ENCODE results near the gene NDNF.

NDNF gene

GRCh38 chr4:121030131-121030530 is 42.2 kb downstream of the NDNF start:
- no peak for TF ChIP-seq JUND (IDR thresholded peaks at IDR 0.05; ENCODE audit: low read depth)
- in situ Hi-C loops (cut with HindIII; ENCODE audit: low pct_unique_long_range_greater_than_20kb, low sequenced_read_pairs) = no loop called here
- no peak for DNase-seq (ENCODE audit: low read depth in 1 of 2, low spot score in 1 of 2)

- in situ Hi-C loops (cut with HindIII; ENCODE audit: low pct_unique_long_range_greater_than_20kb, low sequenced_read_pairs) = no loop called here
- TF ChIP-seq JUND (IDR thresholded peaks at IDR 0.05; ENCODE audit: low read depth) = no peak
- no peak for DNase-seq (ENCODE audit: low read depth in 1 of 2, low spot score in 1 of 2)
Measured at GRCh38 chr4:121026034-121026433, 46.3 kb downstream of the NDNF start.

- in situ Hi-C loops (cut with HindIII; ENCODE audit: low pct_unique_long_range_greater_than_20kb, low sequenced_read_pairs) = no loop called here
- no peak for DNase-seq (ENCODE audit: low read depth in 1 of 2, low spot score in 1 of 2)
- no peak for TF ChIP-seq JUND (IDR thresholded peaks at IDR 0.05; ENCODE audit: low read depth)
Measured at GRCh38 chr4:121025540-121025939, 46.8 kb downstream of the NDNF start.

GRCh38 chr4:121018543-121018942 is 53.8 kb downstream of the NDNF start:
- TF ChIP-seq JUND (IDR thresholded peaks at IDR 0.05; ENCODE audit: low read depth) = no peak
- no peak for DNase-seq (ENCODE audit: low read depth in 1 of 2, low spot score in 1 of 2)
- in situ Hi-C loops (cut with HindIII; ENCODE audit: low pct_unique_long_range_greater_than_20kb, low sequenced_read_pairs) = no loop called here

GRCh38 chr4:121016611-121017010 is 55.7 kb downstream of the NDNF start:
- TF ChIP-seq JUND (IDR thresholded peaks at IDR 0.05; ENCODE audit: low read depth) = no peak
- no peak for DNase-seq (ENCODE audit: low read depth in 1 of 2, low spot score in 1 of 2)
- in situ Hi-C loops (cut with HindIII; ENCODE audit: low pct_unique_long_range_greater_than_20kb, low sequenced_read_pairs) = no loop called here

- DNase-seq (ENCODE audit: low read depth in 1 of 2, low spot score in 1 of 2) = no peak
- TF ChIP-seq JUND (IDR thresholded peaks at IDR 0.05; ENCODE audit: low read depth) = no peak
- in situ Hi-C loops (cut with HindIII; ENCODE audit: low pct_unique_long_range_greater_than_20kb, low sequenced_read_pairs) = no loop called here
Measured at GRCh38 chr4:121015421-121015820, 56.9 kb downstream of the NDNF start.

GRCh38 chr4:121014544-121014943 is 57.8 kb downstream of the NDNF start:
- no peak for DNase-seq (ENCODE audit: low read depth in 1 of 2, low spot score in 1 of 2)
- in situ Hi-C loops (cut with HindIII; ENCODE audit: low pct_unique_long_range_greater_than_20kb, low sequenced_read_pairs) = no loop called here

GRCh38 chr4:121011780-121012340 is 60.5 kb downstream of the NDNF start:
- no peak for DNase-seq (ENCODE audit: low read depth in 1 of 2, low spot score in 1 of 2)
- in situ Hi-C loops (cut with HindIII; ENCODE audit: low pct_unique_long_range_greater_than_20kb, low sequenced_read_pairs) = no loop called here
- TF ChIP-seq JUND (IDR thresholded peaks at IDR 0.05; ENCODE audit: low read depth) = no peak

More at GRCh38 chr4:121014544-121014943, 57.8 kb downstream of the NDNF start:
- no peak for TF ChIP-seq JUND (IDR thresholded peaks at IDR 0.05; ENCODE audit: low read depth)

- no peak for DNase-seq (ENCODE audit: low read depth in 1 of 2, low spot score in 1 of 2)
- in situ Hi-C loops (cut with HindIII; ENCODE audit: low pct_unique_long_range_greater_than_20kb, low sequenced_read_pairs) = no loop called here
- TF ChIP-seq JUND (IDR thresholded peaks at IDR 0.05; ENCODE audit: low read depth) = no peak
Measured at GRCh38 chr4:121011138-121011537, 61.2 kb downstream of the NDNF start.

GRCh38 chr4:121009578-121010478 is 62.5 kb downstream of the NDNF start:
- in situ Hi-C loops (cut with HindIII; ENCODE audit: low pct_unique_long_range_greater_than_20kb, low sequenced_read_pairs) = no loop called here
- TF ChIP-seq JUND (IDR thresholded peaks at IDR 0.05; ENCODE audit: low read depth) = no peak
- no peak for DNase-seq (ENCODE audit: low read depth in 1 of 2, low spot score in 1 of 2)

GRCh38 chr4:121007660-121008059 is 64.7 kb downstream of the NDNF start:
- no peak for DNase-seq (ENCODE audit: low read depth in 1 of 2, low spot score in 1 of 2)
- in situ Hi-C loops (cut with HindIII; ENCODE audit: low pct_unique_long_range_greater_than_20kb, low sequenced_read_pairs) = no loop called here
- TF ChIP-seq JUND (IDR thresholded peaks at IDR 0.05; ENCODE audit: low read depth) = no peak

GRCh38 chr4:121003863-121004262 is 68.5 kb downstream of the NDNF start:
- in situ Hi-C loops (cut with HindIII; ENCODE audit: low pct_unique_long_range_greater_than_20kb, low sequenced_read_pairs) = no loop called here
- DNase-seq (ENCODE audit: low read depth in 1 of 2, low spot score in 1 of 2) = no peak
- no peak for TF ChIP-seq JUND (IDR thresholded peaks at IDR 0.05; ENCODE audit: low read depth)

GRCh38 chr4:120995266-120996010 is 76.9 kb downstream of the NDNF start:
- DNase-seq (ENCODE audit: low read depth in 1 of 2, low spot score in 1 of 2) = no peak
- in situ Hi-C loops (cut with HindIII; ENCODE audit: low pct_unique_long_range_greater_than_20kb, low sequenced_read_pairs) = no loop called here

More at GRCh38 chr4:120995266-120996010, 76.9 kb downstream of the NDNF start:
- no peak for TF ChIP-seq JUND (IDR thresholded peaks at IDR 0.05; ENCODE audit: low read depth)
